Pons (tissue), 1 donor: Measurements from ENCODE around the gene PHOX2B.
"Not testable (repeated sequence)": the region's sequence is repeated elsewhere in the genome, so short reads cannot be mapped to it uniquely, and the experiment has no call there.

ENCODE experiments used
- DNase-seq: peaks from one replicate; pipeline ENCODE4 v3.0.0-alpha.2; 2016; ENCODE audit warnings: low spot score

Gene PHOX2B

DNA sequence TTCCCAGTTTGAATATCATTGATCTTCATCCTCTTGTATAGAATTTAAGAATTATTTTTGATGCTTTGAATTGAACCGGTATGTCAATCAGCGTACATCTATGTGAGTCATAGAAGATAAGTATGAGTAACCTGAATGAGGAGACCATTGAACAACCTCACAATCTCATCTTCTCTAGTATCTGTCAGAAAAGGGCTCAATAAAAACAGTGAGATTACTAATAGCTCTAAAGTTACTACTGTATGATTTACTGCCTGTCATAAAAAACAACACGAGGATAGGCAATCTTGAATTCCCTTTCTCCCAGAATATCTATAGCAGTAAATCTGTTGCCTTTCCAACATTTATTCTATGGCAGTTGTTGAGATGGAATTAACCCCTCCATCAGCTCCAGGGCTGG is 36.1 kb downstream of the PHOX2B start:
- no peak for DNase-seq

DNA sequence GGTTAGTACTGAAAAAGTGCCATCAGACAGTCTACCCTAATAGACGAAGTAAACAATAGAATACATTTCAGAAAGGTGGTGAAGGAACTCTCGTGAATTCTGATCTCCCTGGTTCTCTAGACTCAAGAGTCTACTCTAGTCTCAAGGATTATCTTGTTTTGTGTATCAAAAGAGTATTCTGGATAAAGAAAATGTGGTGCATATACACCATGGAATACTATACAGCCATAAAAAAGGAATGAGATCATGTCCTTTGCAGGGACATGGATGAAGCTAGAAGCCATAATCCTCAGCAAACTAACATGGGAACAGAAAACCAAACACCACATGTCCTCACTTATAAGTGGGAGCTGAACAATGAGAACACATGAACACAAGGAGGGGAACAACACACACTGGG is 36.9 kb downstream of the PHOX2B start:
- DNase-seq, result not testable (repeated sequence)

DNA sequence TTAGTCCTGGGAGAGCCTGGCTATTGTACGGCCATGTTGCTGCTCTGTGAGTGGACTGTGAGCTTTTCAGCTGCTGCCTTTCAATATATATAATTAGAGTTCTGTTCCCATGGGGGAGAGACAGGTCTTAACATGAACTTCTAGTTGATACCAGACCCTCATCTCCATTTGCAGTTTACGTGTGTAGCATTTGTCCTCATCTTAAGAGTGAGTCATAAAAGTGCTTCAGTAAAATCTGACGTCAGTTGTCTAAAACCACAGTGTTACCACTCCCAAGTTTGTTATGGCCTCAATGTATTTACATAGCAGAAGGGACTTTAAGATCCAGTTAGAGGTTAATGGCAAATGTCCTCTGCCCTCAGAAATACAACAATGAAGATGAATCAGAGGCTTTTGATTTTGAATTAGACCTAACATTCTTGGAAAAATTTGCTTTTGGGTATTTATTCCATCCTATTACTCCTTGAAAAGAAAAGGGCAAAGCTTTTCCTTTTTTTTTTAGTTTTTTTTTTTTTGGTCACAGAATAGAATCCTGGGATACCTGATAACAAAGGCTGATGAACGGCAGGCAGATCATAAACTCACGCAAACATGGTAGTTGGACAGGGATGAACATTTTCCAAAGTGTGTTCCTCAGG is 38.6 kb downstream of the PHOX2B start:
- no peak for DNase-seq

DNA sequence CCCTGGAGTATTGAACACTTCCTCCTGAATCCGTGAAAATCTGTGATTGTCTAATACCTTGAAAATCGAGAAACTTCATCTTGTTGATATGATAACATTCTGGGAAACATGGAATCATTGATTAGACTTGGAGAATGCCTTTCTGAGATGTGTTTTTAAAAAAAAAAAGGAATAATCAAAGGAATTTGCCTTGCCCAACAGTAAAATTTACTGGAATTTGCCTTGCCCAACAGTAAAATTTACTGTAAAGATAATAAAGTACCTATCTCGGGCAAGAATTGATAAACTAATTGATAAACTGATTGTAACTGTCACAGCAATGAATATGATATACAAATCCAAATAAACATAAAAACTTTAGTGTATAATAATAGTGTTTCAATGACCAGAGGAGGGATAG is 44.7 kb downstream of the PHOX2B start:
- DNase-seq, result no peak

DNA sequence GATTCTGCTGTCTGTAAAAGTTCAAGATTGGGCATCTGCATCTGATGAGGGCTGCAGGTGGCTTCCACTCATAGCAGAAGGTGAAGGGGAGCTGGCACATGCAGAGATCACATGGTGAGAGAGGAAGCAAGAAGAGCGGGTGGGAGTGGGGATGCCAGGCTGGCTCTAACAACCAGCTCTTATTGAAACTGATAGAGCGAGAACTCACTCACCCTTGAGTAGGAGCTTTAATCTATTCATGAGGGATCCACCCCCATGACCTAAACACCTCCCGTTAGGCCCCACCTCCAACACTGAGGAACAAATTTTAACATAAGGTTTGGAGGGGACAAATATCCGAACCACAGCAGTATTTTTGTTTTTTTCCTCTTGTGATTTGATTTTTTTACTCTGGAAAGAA is 45.8 kb downstream of the PHOX2B start:
- DNase-seq, result no peak

DNA sequence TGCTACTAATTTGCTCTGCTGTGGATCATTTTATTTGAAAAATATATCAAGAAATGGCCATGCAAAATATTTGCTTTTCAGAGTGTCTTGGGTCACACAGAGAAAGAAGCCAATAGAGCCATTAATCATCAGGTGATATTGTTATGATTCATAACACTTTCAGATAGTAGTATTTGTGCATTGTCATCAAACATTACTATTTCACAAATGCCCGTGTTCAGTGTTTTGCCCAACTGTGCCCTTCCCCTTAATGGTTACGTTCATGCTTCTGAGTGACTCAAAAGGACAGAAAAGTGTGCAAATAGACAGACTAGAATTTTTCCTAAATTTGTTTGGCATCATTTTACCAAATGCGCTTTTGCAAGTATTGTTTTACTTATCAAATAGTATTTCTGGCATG is 46.5 kb downstream of the PHOX2B start:
- DNase-seq, result no peak

DNA sequence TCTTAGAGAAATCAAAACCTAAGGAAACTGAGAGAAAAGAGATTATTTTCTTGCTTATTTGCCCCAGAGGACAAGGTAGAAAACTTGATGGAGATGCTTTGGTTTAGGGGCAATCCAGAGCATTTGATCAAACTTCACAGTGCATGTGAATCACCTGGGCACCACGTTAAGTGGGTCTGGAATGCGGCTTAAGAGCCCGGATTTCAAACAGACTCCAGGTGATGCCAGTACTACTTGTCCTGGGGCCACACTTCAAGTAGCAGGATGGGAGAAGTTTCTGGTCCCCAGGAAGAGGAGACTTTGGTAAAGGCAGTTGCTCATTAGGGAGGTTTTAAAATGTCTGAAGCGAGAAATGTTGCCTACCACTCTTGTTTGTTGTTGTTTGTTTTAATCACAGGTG is 51.8 kb downstream of the PHOX2B start:
- DNase-seq, result no peak

DNA sequence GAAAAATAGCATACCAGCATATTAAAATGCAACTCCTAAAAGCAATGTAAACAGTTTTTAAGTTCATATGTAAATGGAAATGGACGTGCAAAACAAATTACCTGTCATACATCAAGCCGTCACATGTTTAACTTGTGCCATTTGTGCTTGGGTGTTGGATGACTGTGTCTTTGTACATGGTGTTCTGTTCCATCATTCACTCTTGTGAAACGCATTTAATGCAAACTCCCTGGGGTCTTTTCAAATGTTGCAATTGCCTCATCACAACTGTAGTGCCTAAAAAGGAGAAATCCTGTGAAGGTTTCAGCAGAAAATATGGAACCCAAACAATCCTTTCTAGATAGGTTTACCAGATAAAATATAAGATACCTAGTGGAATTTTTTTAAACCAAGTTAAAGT is 52.4 kb downstream of the PHOX2B start:
- no peak for DNase-seq
